Measurements from ENCODE around the gene RBM24. TPM values are rescaled to one million over a fixed set of nuclear protein-coding genes. Genes with fewer than 3 reads are reported as not detected.

The RBM24 gene
- total and polyA plus RNA-seq, 2 of the 4 experiments (the other 2 are of a cell fraction), result 4.1 to 6.6 TPM

DNA sequence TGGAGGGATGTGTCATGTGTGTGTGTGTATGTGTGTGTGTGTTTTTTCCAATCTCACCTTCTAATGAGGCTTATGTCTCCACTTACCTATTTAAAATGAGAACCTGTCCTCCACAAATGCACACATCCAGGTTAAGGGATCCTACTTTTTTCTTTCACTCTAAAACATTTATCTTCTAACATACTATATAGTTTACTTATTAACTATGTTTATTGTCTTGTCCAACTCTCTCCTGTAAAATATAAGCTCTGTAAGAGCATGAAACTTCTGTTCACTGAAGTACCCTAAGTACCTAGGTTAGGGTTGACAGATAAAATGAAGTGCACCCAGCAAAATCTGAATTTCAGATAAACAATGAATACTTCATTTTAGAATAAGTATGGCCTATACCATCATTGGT is 29.2 kb upstream of the RBM24 start:
- H3K4me3 ChIP-seq (ENCODE audit: insufficient read depth, low read depth, low read length), result no peak overlapping the region
- H3K4me2 ChIP-seq (ENCODE audit: low read depth, low read length), result no peak overlapping the region
- no peak overlapping the region for H2BK5ac ChIP-seq (ENCODE audit: low read depth, low read length, poor library complexity, severe bottlenecking)
- no TSS peak for BruUV-seq (replicated peaks)
- no peak overlapping the region for H3K9ac ChIP-seq (ENCODE audit: low read depth, low read length)
- H3K4ac ChIP-seq (ENCODE audit: low read depth, low read length), result no peak overlapping the region
- ChIA-PET CTCF (no interaction called here), POLR2A (ENCODE audit: unreplicated experiment) (no interaction called here)
- H2BK120ac ChIP-seq (ENCODE audit: low read depth, low read length), result no peak overlapping the region
- peak overlapping the region; percentile 55 for H2AK9ac ChIP-seq (replicated peaks; ENCODE audit: low read depth, low read length, poor library complexity)
- H3K14ac ChIP-seq (replicated peaks; ENCODE audit: low read depth, low read length), result no peak overlapping the region
- no peak overlapping the region for H3K56ac ChIP-seq (ENCODE audit: extremely low read depth, insufficient read depth, low read length)
- H2AK5ac ChIP-seq (ENCODE audit: low read depth, low read length), result no peak overlapping the region
- H3K79me1 ChIP-seq (ENCODE audit: low read depth in 1 of 2, low read length in 2 of 2), result no peaks in the 10 kb centered on the region
- H3K18ac ChIP-seq (ENCODE audit: low read depth, low read length), result no peak overlapping the region
- no peak overlapping the region for H4K5ac ChIP-seq (ENCODE audit: low read depth, low read length)
- H4K8ac ChIP-seq (ENCODE audit: low read depth in 2 of 2, low read length in 2 of 2), result no peak overlapping the region
- no peak overlapping the region for H2BK15ac ChIP-seq (ENCODE audit: low read depth, low read length)
- intact Hi-C loops (cut with micrococcal nuclease) (loop anchor here (5.0 kb wide), 1 partner anchor 85 kb away; no protein-coding TSS in a partner anchor), dilution Hi-C loops (cut with HindIII; ENCODE audit: low sequenced_read_pairs, unreplicated experiment) (no loop called here), in situ Hi-C loops (cut with MboI; ENCODE audit: low sequenced_read_pairs) (no loop called here)
- no peaks in the 10 kb centered on the region for H3K4me1 ChIP-seq (ENCODE audit: control insufficient read depth, insufficient read depth, low read length)
- DNase-seq (no peak), ATAC-seq (ENCODE audit: low read depth) (no peak)
- no peaks in the 10 kb centered on the region for H3K36me3 ChIP-seq (ENCODE audit: control insufficient read depth, insufficient read depth, low read length)
- no peak overlapping the region for H2BK20ac ChIP-seq (ENCODE audit: low read depth, low read length)
- H2AFZ ChIP-seq (replicated peaks; ENCODE audit: low read length, poor library complexity), result no peak overlapping the region
- no peak overlapping the region for H3K27ac ChIP-seq (ENCODE audit: insufficient read depth, low read length)
- no peaks in the 10 kb centered on the region for H3K9me3 ChIP-seq (ENCODE audit: control insufficient read depth, insufficient read depth, low read length)
- no peak overlapping the region for H4K91ac ChIP-seq (ENCODE audit: insufficient read depth, low read depth, low read length)
- TF ChIP-seq MAZ (IDR thresholded peaks at IDR 0.05; ENCODE audit: borderline replicate concordance, low read depth, low read length), result no peak
- TF ChIP-seq MXI1 (IDR thresholded peaks at IDR 0.05; ENCODE audit: borderline replicate concordance, low read depth, low read length), result no peak
- no peaks in the 10 kb centered on the region for H3K27me3 ChIP-seq (ENCODE audit: control insufficient read depth, insufficient read depth, low read length)
- no peaks in the 10 kb centered on the region for H4K20me1 ChIP-seq (ENCODE audit: insufficient read depth, low read length)
- H3K23ac ChIP-seq (ENCODE audit: low read depth, low read length), result no peak overlapping the region
- no peaks in the 10 kb centered on the region for H3K9me1 ChIP-seq (ENCODE audit: insufficient read depth, low read length)
